Stimulated activated CD8-positive, alpha-beta memory T cell treated with anti-CD3 and anti-CD28 coated beads, Interleukin-4, amount 100 ng/mL, for 4 hours (primary cell): ENCODE measurements around the gene ZC3H13.

Experiments used
- DNase-seq, 2 donors: peaks; one replicate each; pipeline ENCODE4 v3.0.0-alpha.2; 2020; ENCODE audit warnings: low read depth in 2 of 2, low spot score in 1 of 2

The ZC3H13 gene

DNA sequence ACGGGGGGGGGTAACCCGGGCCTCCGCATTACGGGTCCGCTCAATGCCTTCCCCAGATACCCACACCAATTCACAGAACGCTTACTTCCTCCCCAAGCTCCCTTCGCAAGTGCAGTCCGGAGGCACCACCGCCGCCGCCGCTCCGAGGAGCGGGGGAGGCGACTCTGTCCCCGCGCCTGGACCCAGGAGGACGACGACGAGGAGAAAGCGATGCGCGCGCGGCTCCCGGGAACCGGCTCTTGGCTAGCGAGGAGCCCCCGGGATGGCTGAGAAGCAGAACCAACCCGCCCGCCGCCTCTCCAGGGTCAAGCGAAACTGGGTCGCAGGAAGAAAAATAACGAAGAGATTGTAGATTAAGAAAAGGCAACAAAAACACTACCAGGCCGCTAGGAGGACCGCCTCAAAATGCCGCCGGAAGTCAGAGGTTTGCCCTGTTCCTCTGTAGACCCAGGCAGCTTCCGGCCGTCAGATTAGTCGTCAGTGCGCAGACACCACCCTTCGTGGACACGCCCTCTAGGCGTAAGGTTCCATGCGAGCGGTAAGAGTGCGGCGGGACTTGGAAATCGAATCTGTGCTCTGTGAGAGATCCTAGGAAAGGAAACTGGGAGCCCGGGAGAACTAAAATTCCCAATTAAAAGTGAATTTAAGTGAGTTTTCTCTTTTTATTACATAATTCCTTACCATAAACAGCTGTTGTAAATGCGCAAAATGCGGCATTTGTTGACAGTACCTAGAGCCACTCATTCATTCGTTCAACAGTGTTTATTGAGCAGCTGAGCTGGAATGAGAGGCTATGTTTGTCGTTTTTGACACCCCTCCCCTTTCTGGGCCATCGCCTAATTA, at the start of gene ZC3H13:
Gene ZC3H13, minus strand, starts transcription at position 428 of the 843 bp plus-strand sequence. CDS start 7,239 bp downstream, outside the sequence.
- DNase-seq: peak; percentile 82 to 88

GRCh38 chr13:46102255-46102605, 49.7 kb upstream of the ZC3H13 start:
- DNase-seq: no peak

- no peak for DNase-seq
Measured at GRCh38 chr13:46101484-46102254, 49.1 kb upstream of the ZC3H13 start.

DNA sequence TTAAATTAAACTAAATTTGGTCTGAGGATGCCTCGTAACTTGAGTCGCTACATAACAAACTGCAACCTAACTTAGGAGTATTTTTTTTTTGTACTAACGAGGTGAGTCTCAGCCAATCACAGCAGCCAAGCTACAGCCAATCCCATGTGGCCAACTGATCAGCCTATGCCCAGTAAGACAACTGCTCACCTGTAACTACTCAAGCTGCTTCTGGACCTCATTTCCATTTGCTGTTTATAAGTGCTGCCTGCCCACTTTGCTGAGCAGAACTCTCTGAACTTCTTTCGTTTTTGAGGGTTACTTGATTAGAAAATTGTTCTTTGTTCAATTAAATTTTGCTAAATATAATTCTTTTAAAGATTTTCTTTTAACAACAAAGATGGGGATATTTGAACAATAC, 48.5 kb upstream of the ZC3H13 start:
- DNase-seq: no peak

DNA sequence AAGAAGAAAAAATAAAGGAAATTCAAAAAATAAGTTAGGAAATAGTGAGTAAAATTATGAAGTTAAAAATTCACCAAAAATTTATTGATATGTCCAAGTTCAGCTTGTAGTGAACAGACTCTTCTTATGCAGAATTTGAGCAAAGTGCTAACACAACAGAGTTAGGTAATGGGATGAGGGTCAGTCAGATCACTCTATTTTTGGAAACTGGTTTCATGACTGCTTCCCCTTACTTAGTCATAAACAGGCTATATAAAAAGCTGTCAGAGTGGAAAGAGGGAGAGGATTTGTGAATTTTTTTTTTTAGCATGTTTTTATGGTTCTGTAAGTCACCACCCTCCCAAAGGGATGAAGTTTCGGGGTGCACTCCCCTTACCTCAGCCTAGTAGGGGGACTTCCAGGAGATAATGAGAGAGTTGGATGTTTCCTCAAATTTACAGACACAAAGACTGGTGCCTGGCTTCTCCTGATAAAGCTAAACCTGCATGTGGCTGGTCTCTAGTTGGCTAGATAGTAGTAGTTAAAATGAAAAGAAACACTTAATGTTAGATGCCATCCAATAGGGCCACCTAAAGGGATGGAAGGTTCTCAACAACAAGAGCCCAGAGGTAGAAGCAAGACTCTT, 47.8 kb upstream of the ZC3H13 start:
- DNase-seq: no peak

- no peak for DNase-seq
Measured at GRCh38 chr13:46097663-46098062, 45.1 kb upstream of the ZC3H13 start.

DNA sequence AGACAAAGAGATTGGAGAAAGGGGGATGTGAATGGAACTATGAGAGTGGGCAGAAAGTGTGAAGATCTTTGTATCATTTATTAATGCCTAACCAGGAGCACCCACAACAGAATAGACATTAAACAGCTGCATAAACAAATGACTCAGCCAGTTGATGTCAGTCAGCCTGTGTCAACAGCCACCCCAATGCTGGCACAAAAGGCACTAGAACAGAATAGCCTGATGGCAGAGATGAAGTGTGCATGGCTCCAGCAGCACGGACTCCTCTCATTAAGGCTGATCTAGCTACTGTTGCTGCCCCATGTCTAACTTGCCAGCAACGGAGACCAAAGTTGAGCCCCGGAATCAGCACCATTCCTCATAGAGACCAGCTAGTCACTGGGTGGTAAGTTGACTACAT, 44.5 kb upstream of the ZC3H13 start:
- DNase-seq: no peak

- DNase-seq: no peak
Measured at GRCh38 chr13:46094478-46094877, 41.9 kb upstream of the ZC3H13 start.

GRCh38 chr13:46088821-46089562, 36.4 kb upstream of the ZC3H13 start:
- DNase-seq: no peak

DNA sequence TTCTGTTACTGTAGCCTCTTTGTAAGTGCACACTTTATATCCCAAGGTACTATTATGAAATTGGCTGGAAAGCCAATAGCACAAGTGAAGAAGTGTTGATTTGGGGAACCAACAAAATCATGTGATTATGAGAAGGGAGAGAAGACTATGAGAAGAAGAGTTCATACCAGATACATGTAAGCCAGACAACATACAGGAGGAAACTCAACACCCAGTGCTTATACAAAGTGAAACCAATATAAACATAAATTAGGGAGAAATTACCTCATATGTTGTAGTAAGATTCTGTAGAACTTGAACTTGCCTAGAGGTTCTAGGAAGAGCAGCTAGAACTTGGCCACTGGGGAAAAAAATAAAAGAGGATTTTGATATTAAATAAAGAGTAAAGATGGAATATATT, 34.9 kb upstream of the ZC3H13 start:
- no peak for DNase-seq

GRCh38 chr13:46086985-46087384, 34.4 kb upstream of the ZC3H13 start:
- DNase-seq: no peak

GRCh38 chr13:46086421-46086922, 33.9 kb upstream of the ZC3H13 start:
- no peak for DNase-seq

DNA sequence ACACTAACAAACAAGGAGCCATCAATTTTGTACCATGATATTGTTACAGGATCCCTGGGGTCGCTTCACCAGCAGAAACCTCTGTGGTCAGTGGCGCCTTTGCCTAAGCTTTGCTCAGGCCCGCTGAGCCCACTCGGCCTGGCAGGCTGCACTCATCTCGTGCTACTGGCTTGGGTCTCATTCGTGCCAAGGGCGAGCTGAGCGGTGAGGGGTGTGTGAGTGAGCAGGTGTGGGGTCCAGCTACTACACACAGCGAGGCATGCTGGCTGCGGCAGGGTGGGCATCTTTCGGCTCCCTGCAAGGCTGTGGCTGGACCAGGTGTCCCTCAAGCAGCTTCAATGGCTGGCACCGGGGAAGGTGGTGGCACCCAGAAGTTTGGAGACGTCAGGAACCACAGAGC, 33.2 kb upstream of the ZC3H13 start:
- no peak for DNase-seq

GRCh38 chr13:46082324-46082723, 29.8 kb upstream of the ZC3H13 start:
- no peak for DNase-seq

- no peak for DNase-seq
Measured at GRCh38 chr13:46079770-46080169, 27.2 kb upstream of the ZC3H13 start.

GRCh38 chr13:46077265-46077664, 24.7 kb upstream of the ZC3H13 start:
- no peak for DNase-seq

- DNase-seq: no peak
Measured at GRCh38 chr13:46076827-46077226, 24.3 kb upstream of the ZC3H13 start.

GRCh38 chr13:46075811-46076210, 23.3 kb upstream of the ZC3H13 start:
- DNase-seq: no peak

DNA sequence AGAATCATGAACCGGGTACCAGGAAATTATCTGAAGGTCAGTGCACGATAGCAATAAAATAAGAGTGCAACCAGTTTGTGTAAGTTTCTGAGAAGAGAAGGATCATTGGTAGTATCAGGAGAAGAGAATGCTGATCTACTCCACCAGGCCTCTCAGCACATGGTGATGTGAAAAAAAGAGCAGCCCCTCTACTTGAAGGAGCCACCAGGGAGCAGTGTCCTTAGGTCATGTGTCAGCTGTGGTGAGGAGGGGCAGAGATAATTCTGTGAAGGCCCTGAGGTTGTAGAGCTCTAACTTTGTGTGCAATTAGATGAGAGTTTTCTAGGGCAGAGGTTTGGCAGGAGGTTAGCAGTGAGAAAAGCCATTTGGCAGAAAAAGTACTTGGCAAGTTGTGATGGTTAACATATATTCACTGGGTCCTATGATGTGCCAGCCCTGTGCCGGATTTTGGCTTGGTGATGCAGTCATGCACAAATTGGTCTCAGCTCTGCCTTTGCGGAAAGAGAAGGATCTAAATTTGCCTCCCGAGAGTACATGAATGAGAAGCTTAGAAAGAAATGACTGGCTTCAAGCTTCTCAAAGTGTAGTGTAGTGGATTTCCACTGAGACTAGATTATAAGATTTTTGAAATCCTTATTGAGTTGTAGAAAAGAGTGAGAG, 19.2 kb upstream of the ZC3H13 start:
- no peak for DNase-seq

GRCh38 chr13:46063292-46063691, 10.7 kb upstream of the ZC3H13 start:
- DNase-seq: no peak

- no peak for DNase-seq
Measured at GRCh38 chr13:46062185-46062584, 9.6 kb upstream of the ZC3H13 start.
